Activated naive CD4-positive, alpha-beta T cell treated with anti-CD3 and anti-CD28 coated beads, Interleukin-2, amount 50 U/mL, for 16 hours (primary cell): ENCODE measurements around the gene EBPL.
"Not testable (repeated sequence)": the region's sequence is repeated elsewhere in the genome, so short reads cannot be mapped to it uniquely, and the experiment has no call there.

ENCODE experiments used
- DNase-seq: peaks from one replicate; pipeline ENCODE4 v3.0.0-alpha.2; 2020

The EBPL gene

GRCh38 chr13:49690995-49691784, at the start of gene EBPL:
Gene EBPL, minus strand, starts transcription at chr13:49691486. Its CDS starts 62 bp downstream, at chr13:49691424.
- DNase-seq, result peak; percentile 89

- DNase-seq, result no peak
Measured at GRCh38 chr13:49740870-49741269, 49.6 kb upstream of the EBPL start.

- no peak for DNase-seq
Measured at GRCh38 chr13:49739498-49740187, 48.4 kb upstream of the EBPL start.

GRCh38 chr13:49733181-49733951, 42.1 kb upstream of the EBPL start:
- DNase-seq, result no peak

GRCh38 chr13:49731766-49732165, 40.5 kb upstream of the EBPL start:
- DNase-seq, result no peak

GRCh38 chr13:49716615-49717014, 25.3 kb upstream of the EBPL start:
- no peak for DNase-seq

- DNase-seq, result no peak
Measured at GRCh38 chr13:49714757-49715156, 23.5 kb upstream of the EBPL start.

- no peak for DNase-seq
Measured at GRCh38 chr13:49711218-49711863, 20.1 kb upstream of the EBPL start.

- DNase-seq, result not testable (repeated sequence)
Measured at GRCh38 chr13:49704264-49704663, 13.0 kb upstream of the EBPL start.

- no peak for DNase-seq
Measured at GRCh38 chr13:49701491-49701890, 10.2 kb upstream of the EBPL start.

- no peak for DNase-seq
Measured at GRCh38 chr13:49697468-49697867, 6.2 kb upstream of the EBPL start.

- DNase-seq, result no peak
Measured at GRCh38 chr13:49694446-49694845, 3.2 kb upstream of the EBPL start.

- DNase-seq, result no peak
Measured at GRCh38 chr13:49693877-49694276, 2.6 kb upstream of the EBPL start.

- no peak for DNase-seq
Measured at GRCh38 chr13:49693191-49693733, 2.0 kb upstream of the EBPL start.

GRCh38 chr13:49690133-49690994, 922 bp downstream of the EBPL start:
- DNase-seq, result no peak

GRCh38 chr13:49683489-49683888, 7.8 kb downstream of the EBPL start:
- DNase-seq, result no peak

GRCh38 chr13:49681842-49682435, 9.3 kb downstream of the EBPL start:
- no peak for DNase-seq

GRCh38 chr13:49679246-49679645, 12.0 kb downstream of the EBPL start:
- DNase-seq, result no peak

GRCh38 chr13:49678191-49678914, 12.9 kb downstream of the EBPL start:
- DNase-seq, result no peak

- DNase-seq, result no peak
Measured at GRCh38 chr13:49676581-49677298, 14.5 kb downstream of the EBPL start.
